ENCODE measurements around the gene ITPA.

The ITPA gene

GRCh38 chr20:3209257-3209945 lies at the start of gene ITPA:
Gene ITPA (plus strand): TSS chr20:3209498. CDS start chr20:3209552, 54 bp downstream.
- Histone ChIP-seq H3K27me3 (ENCODE audit: insufficient read depth, low read length, poor library complexity, severe bottlenecking) (no peaks in the 10 kb centered on the region), H3K9me2 (replicated peaks; ENCODE audit: low read depth, low read length) (no peaks in the 10 kb centered on the region), H3K4me3 (ENCODE audit: low read length, poor library complexity, severe bottlenecking) (peak within 1 kb of the TSS; percentile 90), H2AFZ (ENCODE audit: low read length) (peak within 1 kb of the TSS; percentile 97), H3K9ac (ENCODE audit: low read depth, low read length, poor library complexity, severe bottlenecking) (peak within 1 kb of the TSS; percentile 88), H3K79me2 (ENCODE audit: insufficient read depth, low read length) (peaks cover 33% of the 10 kb centered on the region), H3K4me1 (ENCODE audit: insufficient read depth, low read length, poor library complexity, severe bottlenecking) (peaks cover 18% of the 10 kb centered on the region), H3K9me3 (ENCODE audit: insufficient read depth, low read depth, low read length) (no peaks in the 10 kb centered on the region), H3K4me2 (ENCODE audit: low read depth, low read length, poor library complexity, severe bottlenecking) (peak within 1 kb of the TSS; percentile 100), H3K36me3 (ENCODE audit: insufficient read depth, low read length) (no peaks in the 10 kb centered on the region), H3F3A (ENCODE audit: low read depth) (no peaks in the 10 kb centered on the region), H4K20me1 (ENCODE audit: insufficient read depth, low read length, poor library complexity, severe bottlenecking) (no peaks in the 10 kb centered on the region)
- no peak for TF ChIP-seq CTCF (conservative IDR thresholded peaks at IDR 0.05; ENCODE audit: low read length)

- Histone ChIP-seq H3K4me3 (ENCODE audit: low read length, poor library complexity, severe bottlenecking) (peak overlapping the region; percentile 94), H3K79me2 (ENCODE audit: insufficient read depth, low read length) (peaks cover 48% of the 10 kb centered on the region), H3K9me3 (ENCODE audit: insufficient read depth, low read depth, low read length) (no peaks in the 10 kb centered on the region), H3K4me1 (ENCODE audit: insufficient read depth, low read length, poor library complexity, severe bottlenecking) (peaks cover 29% of the 10 kb centered on the region), H3K36me3 (ENCODE audit: insufficient read depth, low read length) (no peaks in the 10 kb centered on the region), H3F3A (ENCODE audit: low read depth) (0 out of 2 replicates have a peak, but pooled peaks cover 2% of the 10 kb centered on the region), H2AFZ (ENCODE audit: low read length) (peak overlapping the region; percentile 93; the same call in 1 of the 2 replicates), H3K9ac (ENCODE audit: low read depth, low read length, poor library complexity, severe bottlenecking) (peak overlapping the region; percentile 95), H3K4me2 (ENCODE audit: low read depth, low read length, poor library complexity, severe bottlenecking) (peak overlapping the region; percentile 91), H3K9me2 (replicated peaks; ENCODE audit: low read depth, low read length) (no peaks in the 10 kb centered on the region), H4K20me1 (ENCODE audit: insufficient read depth, low read length, poor library complexity, severe bottlenecking) (peaks cover 40% of the 10 kb centered on the region), H3K27me3 (ENCODE audit: insufficient read depth, low read length, poor library complexity, severe bottlenecking) (no peaks in the 10 kb centered on the region)
- TF ChIP-seq CTCF (conservative IDR thresholded peaks at IDR 0.05; ENCODE audit: low read length) = no peak
- TF ChIP-seq EZH2phosphoT487 (IDR thresholded peaks at IDR 0.05; ENCODE audit: borderline replicate concordance) = no peak
These were observed 48.9 kb upstream of the ITPA start for GRCh38 chr20:3160418-3160817.

GRCh38 chr20:3161316-3162079 lies 47.8 kb upstream of the ITPA start:
- Histone ChIP-seq H4K20me1 (ENCODE audit: insufficient read depth, low read length, poor library complexity, severe bottlenecking) (peaks cover 29% of the 10 kb centered on the region), H3K4me2 (ENCODE audit: low read depth, low read length, poor library complexity, severe bottlenecking) (no peak overlapping the region), H3K9me2 (replicated peaks; ENCODE audit: low read depth, low read length) (no peaks in the 10 kb centered on the region), H3K79me2 (ENCODE audit: insufficient read depth, low read length) (peaks cover 37% of the 10 kb centered on the region), H3K4me3 (ENCODE audit: low read length, poor library complexity, severe bottlenecking) (no peak overlapping the region), H3K36me3 (ENCODE audit: insufficient read depth, low read length) (no peaks in the 10 kb centered on the region), H3K9ac (ENCODE audit: low read depth, low read length, poor library complexity, severe bottlenecking) (no peak overlapping the region), H3K4me1 (ENCODE audit: insufficient read depth, low read length, poor library complexity, severe bottlenecking) (peaks cover 20% of the 10 kb centered on the region), H3F3A (ENCODE audit: low read depth) (0 out of 2 replicates have a peak, but pooled peaks cover 2% of the 10 kb centered on the region), H3K27me3 (ENCODE audit: insufficient read depth, low read length, poor library complexity, severe bottlenecking) (no peaks in the 10 kb centered on the region), H2AFZ (ENCODE audit: low read length) (no peak overlapping the region), H3K9me3 (ENCODE audit: insufficient read depth, low read depth, low read length) (no peaks in the 10 kb centered on the region)
- no peak for TF ChIP-seq EZH2phosphoT487 (IDR thresholded peaks at IDR 0.05; ENCODE audit: borderline replicate concordance)
- no peak for TF ChIP-seq CTCF (conservative IDR thresholded peaks at IDR 0.05; ENCODE audit: low read length)

All from Loucy (cell line).